Glutamatergic neuron (in vitro differentiated cells): ENCODE data around the gene CYP27B1. TPM values are rescaled to one million over a fixed set of nuclear protein-coding genes. Genes with fewer than 3 reads are reported as not detected.

Source experiments
- DNase-seq: peaks from one replicate; pipeline ENCODE4 v3.0.0; 2022
- H3K27ac Mint-ChIP-seq: one replicate; pipeline ENCODE4 v1.8.0; 2020; ENCODE audit warnings: mild to moderate bottlenecking, mixed read lengths, inconsistent platforms; ENCODE audit not compliant: unreplicated experiment
- H3K27me3 Mint-ChIP-seq: one replicate; pipeline ENCODE4 v1.8.0; 2020; ENCODE audit warnings: mild to moderate bottlenecking, moderate library complexity, mixed read lengths, inconsistent platforms; ENCODE audit not compliant: unreplicated experiment
- H3K36me3 Mint-ChIP-seq: one replicate; pipeline ENCODE4 v1.8.0; 2020; ENCODE audit warnings: mild to moderate bottlenecking, mixed read lengths, inconsistent platforms; ENCODE audit not compliant: unreplicated experiment
- H3K4me1 Mint-ChIP-seq: one replicate; pipeline ENCODE4 v1.8.0; 2020; ENCODE audit warnings: mild to moderate bottlenecking, low read depth, mixed read lengths, inconsistent platforms; ENCODE audit not compliant: unreplicated experiment
- H3K4me3 Mint-ChIP-seq: one replicate; pipeline ENCODE4 v1.8.0; 2020; ENCODE audit warnings: mild to moderate bottlenecking, mixed read lengths, inconsistent platforms; ENCODE audit not compliant: unreplicated experiment
- H3K9me3 Mint-ChIP-seq: one replicate; pipeline ENCODE4 v1.8.0; 2020; ENCODE audit warnings: mild to moderate bottlenecking, moderate library complexity, mixed read lengths, inconsistent platforms; ENCODE audit not compliant: unreplicated experiment
- total RNA-seq: library from RNA; stranded (reverse); fragmentation: NEBNext Ultra II Directional; extraction: Animal tissue kit (Norgen Biotek cat#: 25700); gene quantifications from one replicate; pipeline ENCODE4 v1.2.1, GENCODE V29; 2021; ENCODE audit not compliant: unreplicated experiment
- TF ChIP-seq, protein P1 (sequence below): fragments of 200-600 bp; sonication (generic); IDR thresholded peaks from one replicate; pipeline ENCODE4 v1.5.0; 2021; ENCODE audit not compliant: partially characterized antibody, unreplicated experiment

The CYP27B1 gene
- total RNA-seq, 1 donor from 2014 or later = 1.7 TPM

DNA sequence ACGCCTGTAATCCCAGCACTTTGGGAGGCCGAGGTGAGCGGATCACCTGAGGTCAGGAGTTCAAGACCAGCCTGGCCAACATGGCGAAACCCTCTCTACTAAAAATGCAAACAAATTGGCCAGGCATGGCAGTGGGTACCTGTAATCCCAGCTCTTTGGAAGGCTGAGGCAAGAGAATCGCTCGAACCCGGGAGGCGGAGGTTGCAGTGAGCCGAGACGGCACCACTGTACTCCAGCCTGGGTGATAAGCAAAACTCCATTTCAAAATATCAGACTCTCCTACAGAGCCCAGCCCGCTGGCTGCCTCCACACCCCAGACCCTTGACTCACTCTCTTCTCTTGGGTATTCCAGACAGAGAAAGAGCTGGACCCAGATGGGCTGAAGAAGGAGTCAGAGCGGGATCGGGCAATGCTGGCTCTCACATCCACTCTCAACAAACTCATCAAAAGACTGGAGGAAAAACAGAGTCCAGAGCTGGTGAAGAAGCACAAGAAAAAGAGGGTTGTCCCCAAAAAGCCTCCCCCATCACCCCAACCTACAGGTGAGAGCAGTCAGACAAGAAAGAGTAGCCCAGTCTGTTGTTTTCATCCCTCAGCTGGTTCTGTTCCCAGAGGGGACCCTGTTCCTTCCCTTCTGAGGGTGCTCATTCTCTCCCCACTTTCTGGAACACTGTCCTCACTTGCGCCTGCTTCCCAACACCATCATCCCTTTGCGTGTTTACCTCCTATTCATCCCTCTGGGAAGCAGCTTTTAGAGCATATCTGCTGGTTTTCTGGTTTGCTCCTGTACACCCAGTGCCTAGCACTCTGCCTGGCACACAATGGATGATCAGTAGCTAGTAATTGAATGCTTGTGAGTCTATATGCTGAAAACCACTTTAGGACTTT, 48.0 kb downstream of the CYP27B1 start:
- H3K27me3 Mint-ChIP-seq = peaks cover 3% of the 10 kb centered on the region
- peaks cover 9% of the 10 kb centered on the region for H3K4me1 Mint-ChIP-seq
- peaks cover 11% of the 10 kb centered on the region for H3K9me3 Mint-ChIP-seq
- no peak overlapping the region for H3K4me3 Mint-ChIP-seq
- H3K36me3 Mint-ChIP-seq = peaks cover 14% of the 10 kb centered on the region
- no peak overlapping the region for H3K27ac Mint-ChIP-seq
- DNase-seq = no peak
- TF ChIP-seq, protein P1, sequence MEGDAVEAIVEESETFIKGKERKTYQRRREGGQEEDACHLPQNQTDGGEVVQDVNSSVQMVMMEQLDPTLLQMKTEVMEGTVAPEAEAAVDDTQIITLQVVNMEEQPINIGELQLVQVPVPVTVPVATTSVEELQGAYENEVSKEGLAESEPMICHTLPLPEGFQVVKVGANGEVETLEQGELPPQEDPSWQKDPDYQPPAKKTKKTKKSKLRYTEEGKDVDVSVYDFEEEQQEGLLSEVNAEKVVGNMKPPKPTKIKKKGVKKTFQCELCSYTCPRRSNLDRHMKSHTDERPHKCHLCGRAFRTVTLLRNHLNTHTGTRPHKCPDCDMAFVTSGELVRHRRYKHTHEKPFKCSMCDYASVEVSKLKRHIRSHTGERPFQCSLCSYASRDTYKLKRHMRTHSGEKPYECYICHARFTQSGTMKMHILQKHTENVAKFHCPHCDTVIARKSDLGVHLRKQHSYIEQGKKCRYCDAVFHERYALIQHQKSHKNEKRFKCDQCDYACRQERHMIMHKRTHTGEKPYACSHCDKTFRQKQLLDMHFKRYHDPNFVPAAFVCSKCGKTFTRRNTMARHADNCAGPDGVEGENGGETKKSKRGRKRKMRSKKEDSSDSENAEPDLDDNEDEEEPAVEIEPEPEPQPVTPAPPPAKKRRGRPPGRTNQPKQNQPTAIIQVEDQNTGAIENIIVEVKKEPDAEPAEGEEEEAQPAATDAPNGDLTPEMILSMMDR = no peak

DNA sequence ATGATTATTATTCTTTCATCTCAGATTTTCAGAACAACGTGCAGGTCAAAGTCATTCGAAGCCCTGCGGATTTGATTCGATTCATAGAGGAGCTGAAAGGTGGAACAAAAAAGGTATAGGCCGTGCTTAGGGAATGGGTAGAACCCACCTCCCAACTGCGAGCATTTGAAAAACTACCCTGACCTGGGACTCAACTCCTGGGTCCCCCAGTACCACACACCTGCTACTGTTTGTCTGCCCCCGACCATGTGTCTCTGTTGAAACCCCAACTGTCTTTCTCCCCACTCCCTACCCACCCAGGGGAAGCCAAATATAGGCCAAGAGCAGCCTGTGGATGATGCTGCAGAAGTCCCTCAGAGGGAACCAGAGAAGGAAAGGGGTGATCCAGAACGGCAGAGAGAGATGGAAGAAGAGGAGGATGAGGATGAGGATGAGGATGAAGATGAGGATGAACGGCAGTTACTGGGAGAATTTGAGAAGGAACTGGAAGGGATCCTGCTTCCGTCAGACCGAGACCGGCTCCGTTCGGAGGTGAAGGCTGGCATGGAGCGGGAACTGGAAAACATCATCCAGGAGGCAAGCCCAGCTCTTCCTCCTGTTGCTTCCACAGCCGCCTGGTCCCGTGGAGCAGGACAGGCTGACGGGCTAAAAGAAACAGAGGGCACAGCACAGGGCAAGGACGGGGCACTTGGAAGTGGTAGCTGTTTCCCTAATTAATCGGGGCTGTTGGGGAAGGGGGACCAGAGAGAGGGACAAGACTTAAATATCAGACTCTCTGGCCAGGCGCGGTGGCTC, 48.8 kb downstream of the CYP27B1 start:
- Mint-ChIP-seq H3K27ac (no peak overlapping the region), H3K27me3 (peaks cover 3% of the 10 kb centered on the region), H3K4me1 (peaks cover 5% of the 10 kb centered on the region), H3K9me3 (peaks cover 6% of the 10 kb centered on the region), H3K4me3 (peak overlapping the region; percentile 30), H3K36me3 (peaks cover 14% of the 10 kb centered on the region)
- DNase-seq = no peak
- TF ChIP-seq, protein P1 = no peak

DNA sequence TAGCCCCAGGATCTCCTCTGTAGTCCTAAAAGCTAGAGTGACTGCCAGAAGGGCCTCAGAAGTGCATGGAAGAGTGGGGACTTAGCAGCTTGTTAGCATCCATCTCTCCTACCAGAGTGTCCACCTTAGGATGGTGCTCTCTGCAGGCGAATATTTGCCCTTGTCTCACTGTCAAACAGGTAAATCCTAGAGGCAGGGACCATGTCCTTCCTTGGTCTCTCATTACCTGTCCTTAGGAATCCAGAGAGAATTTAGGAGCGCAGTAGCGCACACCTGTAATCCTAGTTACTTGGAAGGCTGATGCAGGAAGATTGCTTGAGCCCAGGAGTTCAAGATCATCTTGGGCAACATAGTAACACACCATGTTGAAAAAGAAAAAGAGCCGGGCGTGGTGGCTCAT, 49.7 kb downstream of the CYP27B1 start:
- no peak for DNase-seq
- TF ChIP-seq, protein P1 = no peak
- Mint-ChIP-seq H3K4me1 (peaks cover 4% of the 10 kb centered on the region), H3K27me3 (no peaks in the 10 kb centered on the region), H3K9me3 (peaks cover 4% of the 10 kb centered on the region), H3K4me3 (no peak overlapping the region), H3K36me3 (peaks cover 16% of the 10 kb centered on the region), H3K27ac (no peak overlapping the region)

DNA sequence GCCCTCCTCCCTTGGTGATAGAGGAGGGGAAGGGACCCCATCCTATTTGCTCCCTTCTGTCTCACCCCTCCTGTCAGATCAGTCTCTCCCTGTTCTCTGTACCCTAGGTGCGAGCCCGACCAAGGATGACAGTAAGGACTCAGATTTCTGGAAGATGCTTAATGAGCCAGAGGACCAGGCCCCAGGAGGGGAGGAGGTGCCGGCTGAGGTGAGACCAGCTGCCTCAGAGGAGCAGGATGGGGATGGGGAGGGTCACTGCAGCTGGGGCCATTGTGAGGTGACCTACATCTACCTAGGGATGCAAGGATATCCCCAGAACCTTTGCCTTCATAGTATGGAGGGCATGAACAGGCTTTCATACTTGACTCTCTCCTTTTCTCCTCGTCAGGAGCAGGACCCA, 50.6 kb downstream of the CYP27B1 start:
- H3K4me1 Mint-ChIP-seq = peaks cover 4% of the 10 kb centered on the region
- peaks cover 23% of the 10 kb centered on the region for H3K36me3 Mint-ChIP-seq
- no peak for DNase-seq
- no peak overlapping the region for H3K4me3 Mint-ChIP-seq
- no peaks in the 10 kb centered on the region for H3K27me3 Mint-ChIP-seq
- H3K27ac Mint-ChIP-seq = no peak overlapping the region
- peaks cover 4% of the 10 kb centered on the region for H3K9me3 Mint-ChIP-seq
- TF ChIP-seq, protein P1 = no peak
